SU-DHL-6 (cell line): ENCODE data around the gene FAM163B.

Source experiments
- H2AFZ ChIP-seq: fragments of 200-600 bp; sonication (generic); 2 replicates; pipeline ENCODE4 v1.6.1; 2014; ENCODE audit warnings: low read depth, mild to moderate bottlenecking, moderate library complexity, mixed read lengths, antibody characterized with exemption, low read length; ENCODE audit not compliant: severe bottlenecking
- H3F3A ChIP-seq: fragments of 200-600 bp; shearing (Covaris generic); 2 replicates; pipeline ENCODE4 v1.6.0; 2016; ENCODE audit warnings: antibody characterized with exemption, mild to moderate bottlenecking; ENCODE audit not compliant: insufficient read depth
- H3K27ac ChIP-seq: fragments of 200-600 bp; sonication (generic); 2 replicates; pipeline ENCODE4 v1.5.1; 2016; ENCODE audit warnings: low read depth, mild to moderate bottlenecking, low read length, moderate library complexity, mixed read lengths
- H3K27me3 ChIP-seq: fragments of 200-600 bp; sonication (generic), shearing (Covaris generic); 2 replicates; pipeline ENCODE4 v1.6.0; 2014; ENCODE audit warnings: mild to moderate bottlenecking, low read length
- H3K36me3 ChIP-seq: fragments of 200-600 bp; sonication (generic); 2 replicates; pipeline ENCODE4 v1.6.1; 2014; ENCODE audit warnings: mild to moderate bottlenecking, low read length, mixed read lengths
- H3K4me2 ChIP-seq: fragments of 300-600, 200-600 bp; shearing (Covaris generic), sonication (generic); 2 replicates; pipeline ENCODE4 v1.6.0; 2014; ENCODE audit warnings: low read length, low read depth, mild to moderate bottlenecking; ENCODE audit not compliant: poor library complexity, severe bottlenecking
- H3K4me3 ChIP-seq: fragments of 200-600 bp; sonication (generic); 2 replicates; pipeline ENCODE4 v1.5.1; 2014; ENCODE audit warnings: antibody characterized with exemption, low read length, mild to moderate bottlenecking, mixed read lengths; ENCODE audit not compliant: insufficient read depth, poor library complexity, severe bottlenecking
- H3K79me2 ChIP-seq: fragments of 200-600 bp; sonication (generic); 2 replicates; pipeline ENCODE4 v1.6.1; 2014; ENCODE audit warnings: mild to moderate bottlenecking, low read length, moderate library complexity; ENCODE audit not compliant: insufficient read depth
- H3K9ac ChIP-seq: fragments of 200-600 bp; sonication (generic); 2 replicates; pipeline ENCODE4 v1.7.0; 2014; ENCODE audit warnings: mild to moderate bottlenecking, low read length
- H3K9me2 ChIP-seq: fragments of 200-600 bp; sonication (generic); replicated peaks from 2 replicates; pipeline ENCODE4 v1.6.1; 2014; ENCODE audit warnings: low read length; ENCODE audit not compliant: insufficient read depth
- H3K9me3 ChIP-seq: fragments of 200-600 bp; sonication (generic); 2 replicates; pipeline ENCODE4 v1.6.1; 2014; ENCODE audit warnings: low read length, mixed read lengths; ENCODE audit not compliant: insufficient read depth
- H4K20me1 ChIP-seq: fragments of 200-600 bp; sonication (generic); 2 replicates; pipeline ENCODE4 v1.6.1; 2014; ENCODE audit warnings: low read depth, mild to moderate bottlenecking, antibody characterized with exemption, low read length, moderate library complexity, mixed read lengths
- EZH2phosphoT487 ChIP-seq: fragments of 200-600 bp; sonication (generic), shearing (Covaris generic); conservative IDR thresholded peaks from 2 replicates; pipeline ENCODE4 v1.6.1; 2018; ENCODE audit warnings: mild to moderate bottlenecking, antibody characterized with exemption, low read length, moderate library complexity, mixed read lengths
- TF ChIP-seq, protein P1 (sequence below): fragments of 200-600 bp; sonication (generic); IDR thresholded peaks from one replicate; pipeline ENCODE4 v1.5.1; 2017; ENCODE audit warnings: antibody characterized with exemption, mild to moderate bottlenecking, low read length, moderate library complexity; ENCODE audit not compliant: insufficient read depth, poor library complexity, severe bottlenecking

The FAM163B gene

DNA sequence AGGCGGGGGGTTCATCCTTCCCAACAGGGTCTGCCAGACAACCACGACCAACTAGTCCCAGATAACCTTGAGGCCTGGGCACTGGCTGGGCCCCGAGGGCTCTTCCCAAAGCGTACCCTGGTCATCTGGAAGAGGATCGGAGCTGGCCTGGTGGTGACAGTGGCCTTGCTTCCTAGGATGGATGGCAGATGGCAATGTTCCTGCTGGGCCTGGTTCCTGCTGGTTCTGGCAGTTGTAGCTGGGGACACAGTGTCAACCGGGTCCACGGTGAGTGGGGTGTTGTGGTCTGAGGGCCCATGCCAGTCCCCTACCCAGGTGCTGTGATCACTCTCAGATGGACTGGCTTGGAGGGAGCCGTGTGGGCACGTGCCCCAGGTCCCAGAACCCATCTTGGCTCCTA is 72.7 kb downstream of the FAM163B start:
- TF ChIP-seq EZH2phosphoT487 = no peak
- TF ChIP-seq, protein P1, sequence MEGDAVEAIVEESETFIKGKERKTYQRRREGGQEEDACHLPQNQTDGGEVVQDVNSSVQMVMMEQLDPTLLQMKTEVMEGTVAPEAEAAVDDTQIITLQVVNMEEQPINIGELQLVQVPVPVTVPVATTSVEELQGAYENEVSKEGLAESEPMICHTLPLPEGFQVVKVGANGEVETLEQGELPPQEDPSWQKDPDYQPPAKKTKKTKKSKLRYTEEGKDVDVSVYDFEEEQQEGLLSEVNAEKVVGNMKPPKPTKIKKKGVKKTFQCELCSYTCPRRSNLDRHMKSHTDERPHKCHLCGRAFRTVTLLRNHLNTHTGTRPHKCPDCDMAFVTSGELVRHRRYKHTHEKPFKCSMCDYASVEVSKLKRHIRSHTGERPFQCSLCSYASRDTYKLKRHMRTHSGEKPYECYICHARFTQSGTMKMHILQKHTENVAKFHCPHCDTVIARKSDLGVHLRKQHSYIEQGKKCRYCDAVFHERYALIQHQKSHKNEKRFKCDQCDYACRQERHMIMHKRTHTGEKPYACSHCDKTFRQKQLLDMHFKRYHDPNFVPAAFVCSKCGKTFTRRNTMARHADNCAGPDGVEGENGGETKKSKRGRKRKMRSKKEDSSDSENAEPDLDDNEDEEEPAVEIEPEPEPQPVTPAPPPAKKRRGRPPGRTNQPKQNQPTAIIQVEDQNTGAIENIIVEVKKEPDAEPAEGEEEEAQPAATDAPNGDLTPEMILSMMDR = no peak
- H3K9ac ChIP-seq = no peak overlapping the region
- no peak overlapping the region for H3K4me3 ChIP-seq
- H3K4me2 ChIP-seq = no peak overlapping the region
- no peak overlapping the region for H3K27ac ChIP-seq
- H3K36me3 ChIP-seq = no peaks in the 10 kb centered on the region
- H3K27me3 ChIP-seq = no peaks in the 10 kb centered on the region
- no peaks in the 10 kb centered on the region for H3K9me2 ChIP-seq
- H3K9me3 ChIP-seq = no peaks in the 10 kb centered on the region
- H3K79me2 ChIP-seq = no peaks in the 10 kb centered on the region
- no peaks in the 10 kb centered on the region for H3F3A ChIP-seq
- no peak overlapping the region for H2AFZ ChIP-seq
- no peaks in the 10 kb centered on the region for H4K20me1 ChIP-seq

DNA sequence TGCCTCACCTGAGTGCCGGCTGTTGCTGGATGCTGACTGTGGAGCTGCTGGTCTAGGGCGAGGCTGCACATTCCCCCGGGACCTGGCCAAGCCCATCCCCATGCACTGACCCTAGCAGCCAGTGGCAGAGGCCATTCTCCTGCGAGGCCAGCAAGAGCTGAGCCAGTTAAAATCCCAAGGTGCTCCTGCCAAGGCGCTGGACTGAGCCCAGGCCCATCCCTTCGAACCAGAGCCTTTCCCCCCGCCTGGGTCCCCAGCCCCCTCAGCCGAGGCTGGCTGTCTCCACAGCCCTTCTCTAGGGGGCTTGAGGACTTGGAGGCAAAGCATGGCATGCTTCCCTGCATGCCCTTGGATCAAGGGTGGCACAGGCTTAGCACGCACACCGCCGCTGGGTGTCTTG is 73.1 kb downstream of the FAM163B start:
- no peak overlapping the region for H3K4me3 ChIP-seq
- TF ChIP-seq, protein P1 = no peak
- no peak for TF ChIP-seq EZH2phosphoT487
- no peaks in the 10 kb centered on the region for H3K9me3 ChIP-seq
- no peaks in the 10 kb centered on the region for H3K9me2 ChIP-seq
- H3K9ac ChIP-seq = no peak overlapping the region
- no peaks in the 10 kb centered on the region for H3F3A ChIP-seq
- no peak overlapping the region for H3K27ac ChIP-seq
- H3K27me3 ChIP-seq = no peaks in the 10 kb centered on the region
- no peaks in the 10 kb centered on the region for H3K36me3 ChIP-seq
- no peaks in the 10 kb centered on the region for H4K20me1 ChIP-seq
- no peaks in the 10 kb centered on the region for H3K79me2 ChIP-seq
- no peak overlapping the region for H2AFZ ChIP-seq
- no peak overlapping the region for H3K4me2 ChIP-seq

DNA sequence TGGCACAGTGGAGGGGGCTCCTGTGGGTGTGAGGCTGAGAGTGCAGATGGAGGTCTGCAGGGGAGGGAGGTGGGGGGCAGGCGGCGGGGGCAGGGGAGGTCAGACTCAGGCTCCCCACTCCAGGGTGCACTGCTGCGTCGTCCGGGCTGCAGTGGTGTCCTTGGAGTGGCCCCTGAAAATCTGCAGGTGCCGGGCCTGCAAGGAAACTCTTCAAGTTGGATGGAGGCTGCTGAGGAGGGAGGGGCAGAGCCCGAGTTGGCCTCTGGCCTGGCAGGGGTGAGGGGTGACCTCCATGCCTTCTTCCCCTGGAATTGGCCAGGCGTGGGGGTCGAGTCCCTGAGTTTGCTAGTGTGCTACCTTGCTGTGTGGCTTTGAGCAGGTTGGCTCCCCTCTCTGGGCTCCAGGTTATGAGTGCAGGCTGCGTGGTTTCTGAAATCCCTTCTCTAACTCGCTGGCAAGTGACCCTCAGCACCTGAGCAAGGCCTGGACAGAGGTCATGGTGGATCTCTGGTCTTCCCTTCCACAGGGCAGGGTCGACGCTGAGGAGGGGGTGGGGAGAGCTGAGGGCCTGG is 73.8 kb downstream of the FAM163B start:
- TF ChIP-seq, protein P1 = no peak
- no peak for TF ChIP-seq EZH2phosphoT487
- Histone ChIP-seq H3K9me2 (no peaks in the 10 kb centered on the region), H3K27ac (no peak overlapping the region), H3K27me3 (no peaks in the 10 kb centered on the region), H4K20me1 (no peaks in the 10 kb centered on the region), H2AFZ (no peak overlapping the region), H3K4me2 (no peak overlapping the region), H3K79me2 (no peaks in the 10 kb centered on the region), H3K9me3 (no peaks in the 10 kb centered on the region), H3K36me3 (no peaks in the 10 kb centered on the region), H3K9ac (no peak overlapping the region), H3F3A (no peaks in the 10 kb centered on the region), H3K4me3 (no peak overlapping the region)
